Measurements from ENCODE around the gene RELA.

The RELA gene

GRCh38 chr11:65621460-65621859 lies 41.3 kb downstream of the RELA start:
- TF ChIP-seq TAF1 (IDR thresholded peaks at IDR 0.05; ENCODE audit: borderline replicate concordance, low read depth, low read length) (no peak), POLR2AphosphoS5 (IDR thresholded peaks at IDR 0.05; ENCODE audit: low read depth, low read length) (no peak), POLR2A (IDR thresholded peaks at IDR 0.05; ENCODE audit: low read depth, low read length) (no peak)
- FAIRE-seq (no peak), DNase-seq (ENCODE audit: insufficient read length) (no peak)

GRCh38 chr11:65620666-65621065 lies 42.0 kb downstream of the RELA start:
- DNase-seq (ENCODE audit: insufficient read length): no peak
- FAIRE-seq: no peak
- TF ChIP-seq POLR2A (IDR thresholded peaks at IDR 0.05; ENCODE audit: low read depth, low read length): no peak
- no peak for TF ChIP-seq POLR2AphosphoS5 (IDR thresholded peaks at IDR 0.05; ENCODE audit: low read depth, low read length)
- TF ChIP-seq TAF1 (IDR thresholded peaks at IDR 0.05; ENCODE audit: borderline replicate concordance, low read depth, low read length): no peak

GRCh38 chr11:65619281-65619928 lies 43.3 kb downstream of the RELA start:
- DNase-seq (ENCODE audit: insufficient read length) (no peak), FAIRE-seq (no peak)
- TF ChIP-seq POLR2A (IDR thresholded peaks at IDR 0.05; ENCODE audit: low read depth, low read length): no peak
- TF ChIP-seq POLR2AphosphoS5 (IDR thresholded peaks at IDR 0.05; ENCODE audit: low read depth, low read length): no peak
- TF ChIP-seq TAF1 (IDR thresholded peaks at IDR 0.05; ENCODE audit: borderline replicate concordance, low read depth, low read length): no peak

DNA sequence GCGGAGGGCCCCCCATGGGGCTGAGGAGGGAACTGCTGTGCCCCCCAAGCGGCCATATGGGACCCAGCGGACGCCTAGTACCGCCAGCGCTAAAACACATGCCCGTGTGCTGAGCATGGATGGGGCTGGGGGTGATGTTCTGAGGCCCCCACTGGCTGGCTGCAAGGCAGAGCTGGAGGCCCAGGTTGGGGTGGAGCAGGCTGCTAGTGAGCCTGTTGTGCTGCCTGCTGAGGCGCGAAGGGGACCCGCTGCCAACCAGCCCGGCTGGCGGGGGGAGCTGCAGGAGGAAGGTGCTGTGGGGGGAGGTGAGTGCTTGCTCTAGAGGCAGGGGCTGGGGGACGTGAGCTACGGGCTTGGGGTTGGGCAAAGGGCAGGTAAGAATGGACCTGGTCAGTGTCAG lies 44.0 kb downstream of the RELA start:
- DNase-seq (ENCODE audit: insufficient read length): no peak
- FAIRE-seq: no peak
- TF ChIP-seq POLR2AphosphoS5 (IDR thresholded peaks at IDR 0.05; ENCODE audit: low read depth, low read length): no peak
- no peak for TF ChIP-seq POLR2A (IDR thresholded peaks at IDR 0.05; ENCODE audit: low read depth, low read length)
- no peak for TF ChIP-seq TAF1 (IDR thresholded peaks at IDR 0.05; ENCODE audit: borderline replicate concordance, low read depth, low read length)

- no peak for DNase-seq (ENCODE audit: insufficient read length)
- no peak for FAIRE-seq
- TF ChIP-seq TAF1 (IDR thresholded peaks at IDR 0.05; ENCODE audit: borderline replicate concordance, low read depth, low read length): no peak
- no peak for TF ChIP-seq POLR2A (IDR thresholded peaks at IDR 0.05; ENCODE audit: low read depth, low read length)
- no peak for TF ChIP-seq POLR2AphosphoS5 (IDR thresholded peaks at IDR 0.05; ENCODE audit: low read depth, low read length)
Observed at GRCh38 chr11:65617990-65618751, 44.5 kb downstream of the RELA start.

- no peak for DNase-seq (ENCODE audit: insufficient read length)
Observed at GRCh38 chr11:65617136-65617850, 45.4 kb downstream of the RELA start.

DNA sequence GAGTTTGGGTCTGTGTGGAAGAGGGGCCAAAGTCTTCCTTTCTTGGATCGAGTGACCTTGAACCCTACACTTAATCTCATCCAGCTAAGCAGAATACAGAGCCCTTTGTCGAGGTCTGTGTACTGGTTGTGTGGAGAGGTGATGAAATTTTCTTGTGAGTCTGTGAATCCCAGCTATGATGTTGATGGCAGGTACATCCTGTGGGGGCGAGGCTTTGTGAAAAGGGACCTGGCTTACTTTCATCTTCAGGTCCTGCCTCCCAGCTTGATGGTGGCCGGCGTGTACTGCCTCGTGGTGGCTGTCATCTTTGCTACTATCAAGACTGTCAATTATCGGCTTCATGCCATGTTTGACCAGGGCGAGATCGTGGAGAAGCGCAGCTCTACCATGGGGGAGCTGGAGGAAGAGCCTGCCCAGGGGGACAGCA lies 46.1 kb downstream of the RELA start:
- DNase-seq (ENCODE audit: insufficient read length) (no peak), FAIRE-seq (peak; percentile 65)
- no peak for TF ChIP-seq POLR2A (IDR thresholded peaks at IDR 0.05; ENCODE audit: low read depth, low read length)
- TF ChIP-seq POLR2AphosphoS5 (IDR thresholded peaks at IDR 0.05; ENCODE audit: low read depth, low read length): no peak
- TF ChIP-seq TAF1 (IDR thresholded peaks at IDR 0.05; ENCODE audit: borderline replicate concordance, low read depth, low read length): no peak

More at GRCh38 chr11:65617136-65617850, 45.4 kb downstream of the RELA start:
- TF ChIP-seq POLR2A (IDR thresholded peaks at IDR 0.05; ENCODE audit: low read depth, low read length) (no peak), POLR2AphosphoS5 (IDR thresholded peaks at IDR 0.05; ENCODE audit: low read depth, low read length) (no peak), TAF1 (IDR thresholded peaks at IDR 0.05; ENCODE audit: borderline replicate concordance, low read depth, low read length) (no peak)
- FAIRE-seq: peak; percentile 60

DNA sequence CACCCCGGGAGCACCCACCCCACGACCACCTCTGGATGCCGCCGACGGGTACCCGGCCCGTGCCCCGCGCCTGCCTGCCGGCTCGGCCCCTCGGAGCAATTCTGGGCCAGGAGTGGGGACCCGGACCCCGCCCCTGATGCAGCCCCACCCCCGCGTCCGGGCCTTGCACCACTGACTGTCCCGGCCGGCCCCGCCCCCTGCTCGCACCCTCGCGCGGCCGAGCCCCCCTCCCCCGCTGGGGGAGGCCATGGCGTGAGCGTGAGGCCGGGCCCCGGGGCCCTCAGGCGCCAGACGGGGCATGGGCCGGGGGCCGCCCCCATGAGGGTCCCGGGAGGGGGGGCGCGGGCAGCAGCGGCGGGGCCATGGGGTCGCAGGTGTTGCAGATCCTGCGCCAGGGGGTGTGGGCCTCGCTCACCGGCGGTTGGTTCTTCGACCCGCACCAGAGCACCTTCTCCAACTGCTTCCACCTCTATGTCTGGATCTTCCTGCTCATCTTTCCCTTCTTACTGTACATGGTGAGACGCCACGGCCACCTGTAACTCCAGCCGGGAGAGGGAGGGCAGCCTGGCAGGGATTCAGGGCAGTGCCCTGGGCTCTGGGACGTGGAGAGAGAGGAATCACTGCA lies 46.7 kb downstream of the RELA start:
- DNase-seq (ENCODE audit: insufficient read length) (peak; percentile 79), FAIRE-seq (no peak)
- TF ChIP-seq POLR2AphosphoS5 (IDR thresholded peaks at IDR 0.05; ENCODE audit: low read depth, low read length): no peak
- TF ChIP-seq POLR2A (IDR thresholded peaks at IDR 0.05; ENCODE audit: low read depth, low read length): no peak
- no peak for TF ChIP-seq TAF1 (IDR thresholded peaks at IDR 0.05; ENCODE audit: borderline replicate concordance, low read depth, low read length)

DNA sequence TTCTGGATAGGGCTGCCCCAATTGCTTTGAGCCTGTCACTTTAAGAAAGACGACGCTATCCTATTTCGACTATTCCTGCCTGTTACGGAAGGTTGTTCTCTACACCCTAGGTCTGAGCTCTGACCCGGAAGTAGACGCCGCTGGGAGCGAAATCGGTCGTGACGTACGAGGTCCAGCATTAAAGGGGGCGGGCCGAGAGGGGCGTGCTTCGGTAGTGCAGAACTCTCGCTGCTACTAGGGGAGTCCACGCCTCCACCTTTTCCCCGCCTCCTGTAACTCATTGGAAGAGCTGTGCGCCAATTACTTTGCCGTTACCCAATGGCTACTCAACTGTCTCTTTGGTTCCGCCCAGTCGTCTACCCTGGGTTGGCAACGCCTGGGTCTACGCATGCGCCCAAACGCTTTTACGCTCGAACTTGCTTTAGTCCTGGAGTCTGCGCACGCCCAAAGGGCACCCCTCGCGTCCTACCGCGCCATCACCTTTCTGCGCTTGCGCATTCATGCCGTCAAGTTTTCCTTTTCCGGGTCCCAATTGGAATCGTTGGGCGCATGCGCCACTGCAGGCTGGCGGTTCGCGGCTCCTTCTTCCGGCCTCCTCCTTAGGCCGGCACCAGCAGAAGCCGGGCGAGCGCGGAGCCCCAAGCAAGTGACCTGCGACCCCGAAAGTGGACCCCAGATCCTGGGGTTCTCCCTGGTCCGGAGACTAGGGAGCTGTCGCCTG lies 47.3 kb downstream of the RELA start, which contains the start of gene PCNX3:
Gene PCNX3, plus strand, starts transcription at position 548 of the 721 bp plus-strand sequence. CDS start 536 bp downstream, outside the sequence.
- DNase-seq (ENCODE audit: insufficient read length): peak; percentile 100
- TF ChIP-seq TAF1 (IDR thresholded peaks at IDR 0.05; ENCODE audit: borderline replicate concordance, low read depth, low read length) (0 out of 2 replicates have a peak, but pooled peaks have one; percentile 11), POLR2AphosphoS5 (IDR thresholded peaks at IDR 0.05; ENCODE audit: low read depth, low read length) (no peak), POLR2A (IDR thresholded peaks at IDR 0.05; ENCODE audit: low read depth, low read length) (peak; percentile 59; the same call in 1 of the 2 replicates)
- peak; percentile 100 for FAIRE-seq
